ENCODE data around the gene LEAP2. TPM values are rescaled to one million over a fixed set of nuclear protein-coding genes. Genes with fewer than 3 reads are reported as not detected.

The LEAP2 gene
- total RNA-seq, 4 donors from 2014 or later = 1.5 to 4.8 (median 2.9) TPM

DNA sequence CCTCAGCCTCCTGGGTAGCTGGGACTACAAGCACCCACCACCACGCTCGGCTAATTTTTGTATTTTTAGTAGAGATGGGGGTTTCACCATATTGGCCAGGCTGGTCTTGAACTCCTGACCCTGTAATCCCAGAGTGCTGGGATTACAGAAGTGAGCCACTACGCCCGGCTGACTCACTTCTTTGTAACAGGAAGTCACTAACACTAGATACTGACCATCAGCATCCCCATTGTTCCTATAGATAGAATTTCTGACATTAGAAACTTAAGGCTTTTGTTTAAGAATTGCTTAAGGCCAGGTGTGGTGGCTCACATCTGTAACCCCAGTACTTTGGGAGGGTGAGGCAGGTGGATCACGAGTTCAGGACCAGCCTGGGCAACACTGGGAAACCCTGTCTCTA, 42.2 kb downstream of the LEAP2 start:
- H3K27me3 ChIP-seq = no peaks in the 10 kb centered on the region
- no peak overlapping the region for H3K4me3 ChIP-seq (replicated peaks in 1 of 3)
- TF ChIP-seq, protein P1, sequence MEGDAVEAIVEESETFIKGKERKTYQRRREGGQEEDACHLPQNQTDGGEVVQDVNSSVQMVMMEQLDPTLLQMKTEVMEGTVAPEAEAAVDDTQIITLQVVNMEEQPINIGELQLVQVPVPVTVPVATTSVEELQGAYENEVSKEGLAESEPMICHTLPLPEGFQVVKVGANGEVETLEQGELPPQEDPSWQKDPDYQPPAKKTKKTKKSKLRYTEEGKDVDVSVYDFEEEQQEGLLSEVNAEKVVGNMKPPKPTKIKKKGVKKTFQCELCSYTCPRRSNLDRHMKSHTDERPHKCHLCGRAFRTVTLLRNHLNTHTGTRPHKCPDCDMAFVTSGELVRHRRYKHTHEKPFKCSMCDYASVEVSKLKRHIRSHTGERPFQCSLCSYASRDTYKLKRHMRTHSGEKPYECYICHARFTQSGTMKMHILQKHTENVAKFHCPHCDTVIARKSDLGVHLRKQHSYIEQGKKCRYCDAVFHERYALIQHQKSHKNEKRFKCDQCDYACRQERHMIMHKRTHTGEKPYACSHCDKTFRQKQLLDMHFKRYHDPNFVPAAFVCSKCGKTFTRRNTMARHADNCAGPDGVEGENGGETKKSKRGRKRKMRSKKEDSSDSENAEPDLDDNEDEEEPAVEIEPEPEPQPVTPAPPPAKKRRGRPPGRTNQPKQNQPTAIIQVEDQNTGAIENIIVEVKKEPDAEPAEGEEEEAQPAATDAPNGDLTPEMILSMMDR (IDR thresholded peaks at IDR 0.05) = no peak
- TF ChIP-seq POLR2A (IDR thresholded peaks at IDR 0.05) = no peak
- H3K4me1 ChIP-seq = no peaks in the 10 kb centered on the region
- no peaks in the 10 kb centered on the region for H3K9me3 ChIP-seq
- WGBS, 2 donors = 87 to 91% methylated on average over 5 of the region's 5 CpGs
- DNase-seq = no peak
- peaks cover 6 to 9% of the 10 kb centered on the region in 2 donors for H3K36me3 ChIP-seq
- H3K27ac ChIP-seq = no peak overlapping the region
- intact Hi-C loops (cut with DNase I) = no loop called here

DNA sequence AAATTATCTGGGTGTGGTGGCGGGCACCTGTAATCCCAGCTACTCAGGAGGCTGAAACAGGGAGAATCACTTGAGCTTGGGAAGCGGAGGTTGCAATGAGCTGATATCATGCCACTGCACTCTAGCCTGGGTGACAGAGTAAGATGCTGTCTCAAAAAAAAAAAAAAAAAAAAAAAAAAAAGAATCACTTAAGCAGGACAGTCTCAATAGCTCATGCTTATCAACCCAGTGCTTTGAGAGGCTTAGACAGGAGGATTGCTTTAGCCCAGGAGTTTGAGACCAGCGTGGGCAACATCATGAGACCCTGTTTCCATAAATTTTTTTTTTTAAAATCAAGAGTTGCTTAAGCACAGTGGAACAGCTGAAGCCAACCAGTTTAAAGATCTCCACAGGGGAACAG, 42.6 kb downstream of the LEAP2 start:
- no peaks in the 10 kb centered on the region for H3K27me3 ChIP-seq
- intact Hi-C loops (cut with DNase I) = no loop called here
- no peak for DNase-seq
- H3K36me3 ChIP-seq = peaks cover 6 to 9% of the 10 kb centered on the region in 2 donors
- H3K9me3 ChIP-seq = no peaks in the 10 kb centered on the region
- H3K4me3 ChIP-seq (replicated peaks in 1 of 3) = no peak overlapping the region
- WGBS, 2 donors = 93 to 94% methylated on average over 3 of the region's 3 CpGs
- H3K27ac ChIP-seq = no peak overlapping the region
- no peaks in the 10 kb centered on the region for H3K4me1 ChIP-seq
- no peak for TF ChIP-seq POLR2A (IDR thresholded peaks at IDR 0.05)
- TF ChIP-seq, protein P1 (IDR thresholded peaks at IDR 0.05) = no peak

Small RNAs within 50 kb of the gene (small RNA-seq; reads per million reads assigned to genes)
- not detected for gene RNA5SP192

Other genes starting within 250 kb of the LEAP2 start
- not detected for gene IL13, start 215.5 kb upstream of the LEAP2 start, total RNA-seq
- not detected for gene IL4, start 199.7 kb upstream of the LEAP2 start, total RNA-seq
- 10 to 100 TPM in 2 of 4 donors, 1 to 10 TPM in 2; 8.2 to 12.2 (median 10.5) TPM for gene KIF3A, start 136.1 kb upstream of the LEAP2 start, total RNA-seq
- gene CCNI2, start 126.2 kb upstream of the LEAP2 start, total RNA-seq = under 1 TPM in 3 of 4 donors, not detected in 1; 0.34 to 0.81 (median 0.67) TPM
- gene SEPTIN8, start 96.4 kb upstream of the LEAP2 start, total RNA-seq = 10 to 100 TPM; 41.9 to 57.7 (median 46.7) TPM
- gene SOWAHA, start 60.4 kb upstream of the LEAP2 start, total RNA-seq = 1 to 10 TPM; 3.7 to 9.3 (median 4.6) TPM
- 10 to 100 TPM in 3 of 4 donors, 1 to 10 TPM in 1; 7.6 to 21.4 (median 14.2) TPM for gene SHROOM1, start 43.0 kb upstream of the LEAP2 start, total RNA-seq
- under 1 TPM in 2 of 4 donors, not detected in 2; 0.27 to 0.33 TPM for gene GDF9, start 7.2 kb upstream of the LEAP2 start, total RNA-seq
- 100 to 1,000 TPM in 3 of 4 donors, 10 to 100 TPM in 1; 59.2 to 235 (median 118) TPM for gene UQCRQ, start 7.0 kb upstream of the LEAP2 start, total RNA-seq
- 100 to 1,000 TPM in 2 of 4 donors, 10 to 100 TPM in 2; 81.7 to 150 (median 95.7) TPM for gene AFF4, start 90.0 kb downstream of the LEAP2 start, total RNA-seq
- gene ZCCHC10, start 152.9 kb downstream of the LEAP2 start, total RNA-seq = 10 to 100 TPM; 24.7 to 43.4 (median 30.7) TPM
- gene HSPA4, start 178.3 kb downstream of the LEAP2 start, total RNA-seq = 10 to 100 TPM; 49.9 to 72.0 (median 70.5) TPM